A673 (cell line): Measurements from ENCODE around the gene ESRRA. TPM values are rescaled to one million over a fixed set of nuclear protein-coding genes. Genes with fewer than 3 reads are reported as not detected.
A peak's percentile ranks its signal among the peaks of the same experiment; 100 is the strongest.

Experiments used
- BruUV-seq: library from RNA; stranded (reverse); fragments of 400-500 nt; replicated peaks from 2 replicates; lab custom pipeline; 2021; lab: Mats Ljungman, UMichigan
- CTCF ChIA-PET: fragments of 300-600 bp; sonication (Branson Sonifier 250); formaldehyde crosslinking; loops from one replicate; lab custom pipeline; 2022; ENCODE audit warnings: antibody characterized with exemption; lab: Charles Lee
- POLR2A ChIA-PET: fragments of 300-600 bp; sonication (Branson Sonifier 250); formaldehyde crosslinking; loops from one replicate; lab custom pipeline; 2022; ENCODE audit warnings: antibody characterized with exemption; ENCODE audit not compliant: low non-redundant PET; lab: Charles Lee
- DNase-seq: peaks from one replicate; pipeline ENCODE4 v3.0.0-alpha.2; 2015; ENCODE audit warnings: low spot score
- H3K27ac ChIP-seq: fragments of 200-600 bp; sonication (generic); 2 replicates; pipeline ENCODE4 v1.5.1; 2016; ENCODE audit warnings: mixed run types, low read depth, mild to moderate bottlenecking, mixed read lengths, antibody characterized with exemption, low read length; ENCODE audit not compliant: poor library complexity, severe bottlenecking
- H3K27me3 ChIP-seq: fragments of 200-600 bp; sonication (generic); replicated peaks from 2 replicates; pipeline ENCODE4 v1.6.1; 2017; ENCODE audit warnings: mixed run types, low read depth, mild to moderate bottlenecking, mixed read lengths, antibody characterized with exemption, low read length; ENCODE audit not compliant: insufficient read depth, poor library complexity
- H3K36me3 ChIP-seq: fragments of 200-600 bp; sonication (generic); 2 replicates; pipeline ENCODE4 v1.6.1; 2016; ENCODE audit warnings: mixed run types, mild to moderate bottlenecking, mixed read lengths, antibody characterized with exemption, low read length; ENCODE audit not compliant: insufficient read depth, poor library complexity, severe bottlenecking
- H3K4me1 ChIP-seq: fragments of 200-600 bp; sonication (generic); 2 replicates; pipeline ENCODE4 v1.6.1; 2017; ENCODE audit warnings: mixed run types, mild to moderate bottlenecking, mixed read lengths, antibody characterized with exemption, low read length; ENCODE audit not compliant: insufficient read depth, poor library complexity, severe bottlenecking
- H3K4me3 ChIP-seq: fragments of 200-600 bp; sonication (generic); 2 replicates; pipeline ENCODE4 v1.5.1; 2016; ENCODE audit warnings: low read depth, mixed run types, mild to moderate bottlenecking, mixed read lengths, low read length; ENCODE audit not compliant: poor library complexity, severe bottlenecking
- H3K9me3 ChIP-seq: fragments of 200-600 bp; sonication (generic); 2 replicates; pipeline ENCODE4 v1.6.1; 2016; ENCODE audit warnings: mixed run types, low read depth, mild to moderate bottlenecking, mixed read lengths, antibody characterized with exemption, low read length; ENCODE audit not compliant: poor library complexity, severe bottlenecking
- CTCF ChIP-seq: fragments of 300-800, 200-600 bp; sonication (generic); conservative IDR thresholded peaks from 2 replicates; pipeline ENCODE4 v1.5.1; 2017; ENCODE audit warnings: low read depth, mild to moderate bottlenecking, antibody characterized with exemption, low read length, moderate library complexity, mixed read lengths
- EZH2 ChIP-seq: fragments of 200-600 bp; sonication (generic); IDR thresholded peaks from 2 replicates; pipeline ENCODE4 v1.6.1; 2017; ENCODE audit warnings: borderline replicate concordance, low read depth, mild to moderate bottlenecking, mixed read lengths, antibody characterized with exemption, low read length; ENCODE audit not compliant: poor library complexity, severe bottlenecking
- intact Hi-C: fragments of 100-400 bp; cut with micrococcal nuclease; formaldehyde crosslinking; loops from one replicate; pipeline ENCODE4 v1.10.0; 2022; ENCODE audit not compliant: unreplicated experiment
- total RNA-seq: library from RNA; stranded (reverse); gene quantifications from 2 replicates; pipeline ENCODE4 v1.2.3, GENCODE V29; 2021

ESRRA gene
- total RNA-seq, 1 experiment from 2014 or later: 63.8 TPM

- intact Hi-C loops: no loop called here
- Histone ChIP-seq H3K27me3 (peaks cover 20% of the 10 kb centered on the region), H3K36me3 (no peaks in the 10 kb centered on the region), H3K27ac (no peak overlapping the region), H3K9me3 (no peaks in the 10 kb centered on the region), H3K4me1 (peaks cover 17% of the 10 kb centered on the region), H3K4me3 (no peak overlapping the region)
- TF ChIP-seq EZH2 (no peak), CTCF (no peak)
- no TSS peak for BruUV-seq
- DNase-seq: no peak
- CTCF ChIA-PET: no interaction called here
- POLR2A ChIA-PET: no interaction called here
Measured at GRCh38 chr11:64297699-64298358, 7.5 kb upstream of the ESRRA start.

GRCh38 chr11:64298966-64299846 is 6.1 kb upstream of the ESRRA start:
- no peak for TF ChIP-seq CTCF
- TF ChIP-seq EZH2: no peak
- intact Hi-C loops: no loop called here
- H3K36me3 ChIP-seq: no peaks in the 10 kb centered on the region
- H3K9me3 ChIP-seq: no peaks in the 10 kb centered on the region
- no TSS peak for BruUV-seq
- POLR2A ChIA-PET: no interaction called here
- H3K4me1 ChIP-seq: peaks cover 22% of the 10 kb centered on the region
- DNase-seq: no peak
- no peak overlapping the region for H3K27ac ChIP-seq
- H3K27me3 ChIP-seq: peaks cover 13% of the 10 kb centered on the region
- H3K4me3 ChIP-seq: peak overlapping the region; percentile 38
- CTCF ChIA-PET: interaction anchor here (0.6 kb wide), 1 partner anchor 56 kb away, joined by 7 read pairs; no protein-coding TSS in a partner anchor

- no peaks in the 10 kb centered on the region for H3K9me3 ChIP-seq
- BruUV-seq: no TSS peak
- H3K27ac ChIP-seq: no peak within 1 kb of the TSS
- no peak for DNase-seq
- H3K4me3 ChIP-seq: peak within 1 kb of the TSS; percentile 38
- intact Hi-C loops: loop anchor here (5.0 kb wide), 1 partner anchor 113 kb away; the partner anchor contains the start of gene STIP1
- H3K36me3 ChIP-seq: no peaks in the 10 kb centered on the region
- no peak for TF ChIP-seq CTCF
- TF ChIP-seq EZH2: no peak
- ChIA-PET CTCF (interaction anchor here (0.8 to 1.7 kb wide), 8 partner anchors 9 to 94 kb away, joined by 3 to 33 read pairs (median 4); partner anchors contain the start of genes BAD, FERMT3, KCNK4 and NUDT22), POLR2A (no interaction called here)
- H3K27me3 ChIP-seq: peaks cover 13% of the 10 kb centered on the region
- peaks cover 23% of the 10 kb centered on the region for H3K4me1 ChIP-seq
Measured at GRCh38 chr11:64299847-64300648, 5.3 kb upstream of the ESRRA start, which contains the start of gene CATSPERZ. Gene CATSPERZ, plus strand, starts transcription at chr11:64300358. Its CDS starts 53 bp downstream, at chr11:64300411.
